Spleen (tissue), 11 donors: ENCODE results near the gene MPST. TPM values are rescaled to one million over a fixed set of nuclear protein-coding genes. Genes with fewer than 3 reads are reported as not detected.
A peak's percentile ranks its signal among the peaks of the same experiment; 100 is the strongest.

ENCODE experiments used
- DNase-seq: peaks from one replicate; pipeline ENCODE4 v3.0.0-alpha.2; 2020
- H3K27ac ChIP-seq, 8 donors: fragments of 200-600 bp; sonication (generic) in 7 of 8; 1 replicate in 4 of 8; 2 replicates in 4 of 8; pipeline versions ENCODE4 v1.5.0 to v1.8.0; 2016 to 2021; ENCODE audit warnings: inconsistent platforms in 4 of 8, mild to moderate bottlenecking in 4 of 8, moderate library complexity in 1 of 8
- H3K27me3 ChIP-seq, 7 donors: fragments of 200-600 bp; sonication (generic) in 6 of 7; replicated peaks in 1 of 7; 1 replicate in 4 of 7; 2 replicates in 3 of 7; pipeline versions ENCODE4 v1.5.0 to v1.8.0; 2016 to 2021; ENCODE audit warnings: inconsistent platforms in 3 of 7, mild to moderate bottlenecking in 1 of 7
- H3K36me3 ChIP-seq, 6 donors: fragments of 200-600 bp; sonication (generic) in 5 of 6; 1 replicate in 4 of 6; 2 replicates in 2 of 6; pipeline versions ENCODE4 v1.5.0 to v1.8.0; 2016 to 2021; ENCODE audit warnings: inconsistent platforms in 2 of 6
- H3K4me1 ChIP-seq, 6 donors: fragments of 200-600 bp; sonication (generic) in 5 of 6; 1 replicate in 3 of 6; 2 replicates in 3 of 6; pipeline versions ENCODE4 v1.5.0 to v1.8.0; 2016 to 2021; ENCODE audit warnings: inconsistent platforms in 3 of 6
- H3K4me3 ChIP-seq, 8 donors: fragments of 200-600 bp; sonication (generic) in 7 of 8; 1 replicate in 4 of 8; 2 replicates in 4 of 8; pipeline versions ENCODE4 v1.5.0 to v1.8.0; 2016 to 2021; ENCODE audit warnings: inconsistent platforms in 4 of 8, mild to moderate bottlenecking in 4 of 8, moderate library complexity in 2 of 8
- H3K9me3 ChIP-seq, 8 donors: fragments of 200-600 bp; sonication (generic) in 7 of 8; 1 replicate in 4 of 8; 2 replicates in 4 of 8; pipeline versions ENCODE4 v1.5.0 to v1.8.0; 2016 to 2021; ENCODE audit warnings: inconsistent platforms in 4 of 8
- POLR2A ChIP-seq, 3 donors: fragments of 450-650 bp; IDR thresholded peaks; one replicate each; pipeline ENCODE4 v1.5.1; 2017; ENCODE audit warnings: antibody characterized with exemption in 3 of 3, mild to moderate bottlenecking in 1 of 3
- POLR2AphosphoS5 ChIP-seq, 3 donors: sonication (generic); formaldehyde crosslinking; IDR thresholded peaks; one replicate each; pipeline ENCODE4 v1.5.1; 2017; ENCODE audit warnings: antibody characterized with exemption in 3 of 3
- WGBS, 5 donors: extraction: QIAGEN DNeasy Blood & Tissue Kit in 3 of 5; methylation state at CpG; one replicate each; pipeline versions ENCODE4 v1.1.5 to v1.1.7; 2013 to 2018; 5-methylcytosine and 5-hydroxymethylcytosine counted together
- intact Hi-C: fragments of 100-400 bp; cut with DNase I; formaldehyde crosslinking; loops from one replicate; pipeline ENCODE4 v1.15.0; 2023; ENCODE audit warnings: low total_unique reads
- polyA plus RNA-seq, 3 donors: library from polyadenylated mRNA; stranded (reverse); fragments of 200-250 nt; gene quantifications; one replicate each; pipeline ENCODE4 v1.2.1, GENCODE V29; 2013
- total RNA-seq, 7 donors: library from RNA; depleted of rRNA in 3 of 7; stranded (reverse); fragments of >200 nt in 3 of 7; fragmentation: NEBNext Ultra II Directional in 4 of 7; extraction: Animal tissue kit (Norgen Biotek cat#: 25700) in 4 of 7; gene quantifications; one replicate each; pipeline versions ENCODE4 v1.1.0 to v1.2.1, GENCODE V29; 2016 to 2021
- TF ChIP-seq, protein P1 (sequence below), 11 experiments: fragments of 200-600 bp in 7 of 11; fragments of 450-650 bp in 4 of 11; sonication (generic) in 4 of 11; IDR thresholded peaks in 8 of 11; conservative IDR thresholded peaks in 3 of 11; 1 replicate in 7 of 11; 2 replicates in 4 of 11; pipeline versions ENCODE4 v1.4.0 to v1.8.0; 2016 to 2021; ENCODE audit warnings: antibody characterized with exemption in 11 of 11, inconsistent platforms in 4 of 11, mild to moderate bottlenecking in 1 of 11
- donor health status: healthy with polysubstance abuse.
- donor health status: DM: no; HTN: no; CAD: no; lungs with moderate emphysema.
- donor health status: DM: no; HTN: no; CAD: no.
- donor health status: Bipolar disorder and iron deficiency.
- donor health status: healthy.
- donor health status: DM: no; HTN: no; CAD: no.
- donor health status: DM: yes; HTN: yes; CAD: no.

MPST gene
- total and polyA plus RNA-seq, 10 donors = 13.9 to 44.8 (median 29.9) TPM

DNA sequence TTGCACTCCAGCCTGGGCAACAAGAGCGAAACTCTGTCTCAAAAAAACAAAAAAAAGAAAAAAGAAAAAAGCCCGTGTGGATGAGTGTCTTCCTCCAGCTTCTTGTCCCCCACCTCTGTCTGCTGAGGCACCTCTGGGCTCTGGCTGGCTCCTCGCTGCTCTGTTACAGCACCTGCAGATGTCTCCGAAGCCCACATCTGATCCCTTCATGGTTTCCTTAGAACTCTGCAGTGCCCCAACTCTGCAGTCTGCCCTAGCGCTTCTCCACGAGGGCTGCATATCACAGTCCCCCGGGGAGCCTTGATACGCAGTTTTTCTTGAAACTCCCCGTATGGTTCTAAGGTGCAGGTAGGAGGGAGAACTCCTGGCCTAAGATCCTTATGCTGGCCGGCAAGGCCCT is 47.9 kb downstream of the MPST start:
- 76 to 85% (median 81%) methylated on average over 10 of the region's 10 CpGs for WGBS, 5 donors
- no peaks in the 10 kb centered on the region for H3K9me3 ChIP-seq
- peaks cover 0 to 5% (median 0%) of the 10 kb centered on the region in 6 donors for H3K36me3 ChIP-seq
- TF ChIP-seq, protein P1, sequence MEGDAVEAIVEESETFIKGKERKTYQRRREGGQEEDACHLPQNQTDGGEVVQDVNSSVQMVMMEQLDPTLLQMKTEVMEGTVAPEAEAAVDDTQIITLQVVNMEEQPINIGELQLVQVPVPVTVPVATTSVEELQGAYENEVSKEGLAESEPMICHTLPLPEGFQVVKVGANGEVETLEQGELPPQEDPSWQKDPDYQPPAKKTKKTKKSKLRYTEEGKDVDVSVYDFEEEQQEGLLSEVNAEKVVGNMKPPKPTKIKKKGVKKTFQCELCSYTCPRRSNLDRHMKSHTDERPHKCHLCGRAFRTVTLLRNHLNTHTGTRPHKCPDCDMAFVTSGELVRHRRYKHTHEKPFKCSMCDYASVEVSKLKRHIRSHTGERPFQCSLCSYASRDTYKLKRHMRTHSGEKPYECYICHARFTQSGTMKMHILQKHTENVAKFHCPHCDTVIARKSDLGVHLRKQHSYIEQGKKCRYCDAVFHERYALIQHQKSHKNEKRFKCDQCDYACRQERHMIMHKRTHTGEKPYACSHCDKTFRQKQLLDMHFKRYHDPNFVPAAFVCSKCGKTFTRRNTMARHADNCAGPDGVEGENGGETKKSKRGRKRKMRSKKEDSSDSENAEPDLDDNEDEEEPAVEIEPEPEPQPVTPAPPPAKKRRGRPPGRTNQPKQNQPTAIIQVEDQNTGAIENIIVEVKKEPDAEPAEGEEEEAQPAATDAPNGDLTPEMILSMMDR (IDR thresholded peaks at IDR 0.05 in 8 of 11, conservative IDR thresholded peaks at IDR 0.05 in 3 of 11) = no peak
- TF ChIP-seq POLR2A (IDR thresholded peaks at IDR 0.05) (no peak), POLR2AphosphoS5 (IDR thresholded peaks at IDR 0.05) (no peak)
- H3K4me3 ChIP-seq = no peak overlapping the region
- no peak overlapping the region for H3K27ac ChIP-seq
- H3K4me1 ChIP-seq = peaks cover 0 to 5% (median 0%) of the 10 kb centered on the region in 6 donors
- no peak for DNase-seq
- H3K27me3 ChIP-seq = peaks cover 0 to 51% (median 21%) of the 10 kb centered on the region in 7 donors
- intact Hi-C loops = no loop called here

DNA sequence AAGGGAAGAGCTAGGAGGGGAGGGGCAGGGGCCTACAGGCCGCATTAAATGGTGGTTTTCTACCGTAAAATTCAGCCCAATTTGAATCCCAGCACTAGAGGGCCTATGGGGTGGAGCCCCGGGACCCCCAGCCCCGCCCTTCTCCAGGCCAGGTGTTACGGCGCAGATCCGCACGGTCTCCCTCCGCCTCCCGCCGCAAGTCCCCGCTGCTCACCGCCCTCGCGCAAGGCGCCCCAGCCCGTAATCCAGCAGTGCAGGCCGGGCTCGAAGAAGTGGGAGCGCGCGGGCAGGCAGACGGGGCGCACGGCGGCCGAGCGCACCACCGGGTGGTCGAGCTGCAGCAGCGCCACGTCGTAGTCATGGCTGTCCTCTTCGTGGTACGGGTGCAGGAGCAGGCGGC is 49.3 kb downstream of the MPST start:
- intact Hi-C loops = no loop called here
- Histone ChIP-seq H3K4me1 (peaks cover 0 to 5% (median 0%) of the 10 kb centered on the region in 6 donors), H3K27me3 (peaks cover 0 to 51% (median 21%) of the 10 kb centered on the region in 7 donors), H3K27ac (no peak overlapping the region), H3K4me3 (no peak overlapping the region), H3K9me3 (no peaks in the 10 kb centered on the region), H3K36me3 (no peaks in the 10 kb centered on the region)
- TF ChIP-seq POLR2AphosphoS5 (IDR thresholded peaks at IDR 0.05) (peak in 1 of 3 donors; percentile 37), POLR2A (IDR thresholded peaks at IDR 0.05) (no peak)
- DNase-seq = no peak
- WGBS, 5 donors = 3 to 7% (median 4%) methylated on average over 25 to 36 of the region's 36 CpGs

DNA sequence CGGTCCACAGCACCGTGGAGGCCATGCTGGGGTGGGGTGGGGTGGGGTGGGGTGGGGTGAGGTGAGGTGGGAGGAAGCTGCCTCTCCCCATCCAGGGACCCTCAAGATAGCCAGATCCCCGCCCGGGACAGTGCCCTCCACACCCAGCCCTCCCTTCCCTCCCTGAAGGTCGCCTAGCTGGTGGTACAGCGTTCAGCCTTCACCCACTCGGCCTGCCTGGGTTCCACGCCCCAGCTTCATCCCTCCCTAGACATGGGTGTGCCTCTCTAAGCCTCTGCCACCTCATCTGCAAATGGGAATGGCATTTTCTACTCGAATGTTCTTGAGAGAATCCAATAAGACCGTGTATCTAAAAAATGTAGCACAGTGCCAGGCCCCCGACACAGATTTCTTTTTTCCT is 49.8 kb downstream of the MPST start:
- WGBS, 5 donors = 25 to 51% (median 27%) methylated on average over 9 to 11 of the region's 11 CpGs
- no peak overlapping the region for H3K4me3 ChIP-seq
- intact Hi-C loops = no loop called here

DNA sequence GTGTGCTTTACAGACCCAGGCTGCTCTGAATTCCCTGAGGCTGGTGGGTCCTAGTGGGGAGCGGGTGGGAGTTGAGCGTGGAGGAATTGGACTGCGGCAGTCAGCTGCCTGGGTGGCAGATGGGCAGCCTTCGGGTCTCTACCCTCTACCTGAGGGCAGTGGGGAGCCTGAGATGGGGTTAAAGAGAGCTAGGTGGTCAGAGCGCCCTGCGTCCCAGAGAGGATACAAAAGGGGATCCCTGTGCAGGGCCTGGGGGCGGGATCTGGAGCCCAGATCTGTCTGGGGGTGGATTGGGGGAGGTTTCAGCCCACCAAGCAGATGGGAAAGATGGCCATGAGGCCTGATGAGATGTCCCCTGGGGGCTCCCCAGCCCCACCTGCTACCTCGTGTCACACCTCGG is 50.2 kb downstream of the MPST start:
- H3K9me3 ChIP-seq = no peaks in the 10 kb centered on the region
- no peak for DNase-seq
- H3K4me3 ChIP-seq = no peak overlapping the region
- 71 to 84% (median 76%) methylated on average over 9 of the region's 9 CpGs for WGBS, 5 donors
- intact Hi-C loops = no loop called here
- TF ChIP-seq, protein P1 (IDR thresholded peaks at IDR 0.05 in 8 of 11, conservative IDR thresholded peaks at IDR 0.05 in 3 of 11) = no peak
- no peak for TF ChIP-seq POLR2A (IDR thresholded peaks at IDR 0.05)
- no peak for TF ChIP-seq POLR2AphosphoS5 (IDR thresholded peaks at IDR 0.05)
- peaks cover 0 to 5% (median 0%) of the 10 kb centered on the region in 6 donors for H3K4me1 ChIP-seq
- H3K27ac ChIP-seq = no peak overlapping the region
- H3K36me3 ChIP-seq = no peaks in the 10 kb centered on the region
- peaks cover 0 to 58% (median 21%) of the 10 kb centered on the region in 7 donors for H3K27me3 ChIP-seq

More for the DNA sequence above, 49.8 kb downstream of the MPST start:
- Histone ChIP-seq H3K9me3 (no peaks in the 10 kb centered on the region), H3K36me3 (no peaks in the 10 kb centered on the region), H3K27me3 (peaks cover 0 to 54% (median 21%) of the 10 kb centered on the region in 7 donors), H3K27ac (no peak overlapping the region), H3K4me1 (peaks cover 0 to 5% (median 0%) of the 10 kb centered on the region in 6 donors)
- no peak for TF ChIP-seq POLR2AphosphoS5 (IDR thresholded peaks at IDR 0.05)
- no peak for TF ChIP-seq POLR2A (IDR thresholded peaks at IDR 0.05)
- TF ChIP-seq, protein P1 (IDR thresholded peaks at IDR 0.05 in 8 of 11, conservative IDR thresholded peaks at IDR 0.05 in 3 of 11) = no peak
- no peak for DNase-seq
